Umbilical cord (tissue), 2 donors: ENCODE measurements around the gene U2AF2. TPM values are rescaled to one million over a fixed set of nuclear protein-coding genes. Genes with fewer than 3 reads are reported as not detected.

ENCODE experiments used
- DNase-seq: peaks from one replicate; pipeline ENCODE4 v3.0.0-alpha.2; 2015; ENCODE audit warnings: low spot score
- total RNA-seq: library from RNA; depleted of rRNA; stranded (reverse); fragments of >200 nt; gene quantifications from one replicate; pipeline ENCODE4 v1.2.3, GENCODE V29; 2014; ENCODE audit warnings: low replicate concordance; ENCODE audit not compliant: insufficient read depth

U2AF2 gene
- total RNA-seq, 1 donor from 2014 or later: 40.7 TPM

DNA sequence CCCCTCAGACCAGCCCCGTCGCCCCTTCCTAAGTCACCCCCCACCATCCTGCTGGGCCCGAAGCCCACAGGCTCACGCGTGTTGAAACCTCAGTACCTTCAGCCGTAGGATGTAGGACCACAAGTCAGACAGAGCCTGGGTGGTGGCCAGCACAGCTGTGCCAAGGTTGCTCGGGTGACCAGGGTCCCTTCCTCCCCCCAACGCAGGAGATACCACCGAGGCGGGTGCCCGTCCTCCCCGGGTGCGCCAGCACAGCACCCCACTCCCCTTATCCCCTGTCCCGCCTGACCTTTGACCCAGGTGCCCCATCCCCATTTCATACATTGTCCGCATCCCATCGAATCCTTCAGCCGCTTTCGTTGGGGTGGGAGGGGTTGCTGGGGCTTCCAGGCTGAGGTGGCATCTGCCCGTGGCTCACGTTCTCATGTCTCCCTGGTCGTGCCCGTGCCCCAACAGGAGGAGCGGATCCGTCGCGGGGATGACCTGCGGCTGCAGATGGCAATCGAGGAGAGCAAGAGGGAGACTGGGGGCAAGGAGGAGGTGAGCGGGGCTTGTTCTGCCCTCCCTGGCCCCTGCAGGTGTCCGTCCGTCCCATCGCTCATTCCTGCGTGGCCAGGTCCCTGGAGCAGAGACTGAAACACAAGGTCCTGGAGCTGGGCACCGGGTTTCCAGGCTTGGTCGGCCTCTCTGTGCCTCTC lies 34.7 kb downstream of the U2AF2 start:
- DNase-seq: no peak

DNA sequence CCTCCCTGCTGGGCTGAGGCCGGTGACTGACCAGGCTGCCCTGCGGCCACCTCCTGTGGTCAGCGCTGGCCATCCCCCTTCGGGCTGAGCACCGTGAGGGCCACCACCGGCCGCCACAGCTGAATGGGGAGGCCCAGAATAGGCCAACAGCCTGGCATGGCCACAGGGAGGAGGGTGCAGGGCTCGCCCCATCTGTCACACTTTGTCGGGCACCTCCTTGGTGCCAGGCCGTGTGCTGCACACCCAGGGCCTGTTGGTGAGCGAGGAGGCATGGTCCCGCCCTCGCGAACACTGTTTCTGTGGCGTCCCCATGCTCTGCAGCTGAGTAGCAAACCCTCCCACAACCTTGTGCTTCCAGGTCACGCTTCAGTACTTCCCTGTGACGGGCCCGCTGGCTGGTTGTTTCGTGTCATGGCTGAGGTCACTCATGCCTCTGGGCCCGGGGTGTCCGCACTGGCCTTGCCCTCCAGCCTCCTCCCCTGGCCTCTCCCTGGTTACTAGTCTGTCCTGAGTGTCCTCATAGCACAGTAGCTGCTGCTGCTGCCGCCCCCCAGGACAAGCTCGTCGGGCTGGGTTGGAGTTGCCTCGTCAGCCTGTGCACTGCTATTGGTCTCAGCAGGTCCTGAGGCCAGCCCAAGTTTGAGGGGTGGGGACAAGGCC lies 35.4 kb downstream of the U2AF2 start:
- DNase-seq: no peak

- DNase-seq: no peak
Measured at GRCh38 chr19:55690769-55691545, 36.1 kb downstream of the U2AF2 start.

- no peak for DNase-seq
Measured at GRCh38 chr19:55691561-55692481, 37.0 kb downstream of the U2AF2 start.

GRCh38 chr19:55692681-55693081 lies 37.8 kb downstream of the U2AF2 start:
- DNase-seq: no peak

DNA sequence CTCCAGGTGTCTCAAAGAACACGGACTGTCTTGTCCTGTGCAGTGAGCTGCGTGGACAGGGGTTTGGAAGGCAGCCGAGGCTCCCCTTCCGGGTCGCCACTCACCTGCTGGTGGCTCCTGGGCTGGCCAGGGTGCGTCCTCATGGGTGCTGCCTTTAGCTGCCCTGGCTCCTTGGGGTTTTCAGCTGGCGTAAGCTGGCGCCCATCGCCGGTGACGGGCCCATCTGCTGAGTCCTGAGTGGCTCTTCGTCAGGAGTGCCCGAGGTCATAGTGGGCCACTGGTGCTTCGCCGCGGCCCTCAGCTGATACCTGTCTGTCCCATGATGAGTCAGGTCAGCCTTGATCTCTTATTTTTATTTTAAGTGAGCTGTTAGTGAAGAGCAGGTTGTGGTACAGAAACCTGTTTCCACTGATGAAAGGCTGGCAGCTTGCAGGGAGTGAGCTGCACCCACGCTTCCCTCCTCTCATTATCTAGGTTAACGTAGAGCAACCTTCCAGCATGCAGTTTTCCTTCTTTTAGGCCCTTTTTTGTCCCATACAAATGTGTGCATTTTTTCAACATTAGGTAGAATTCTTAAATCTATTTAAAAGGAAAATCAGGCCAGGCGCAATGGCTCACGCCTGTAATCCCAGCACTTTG lies 38.6 kb downstream of the U2AF2 start:
- DNase-seq: no peak

GRCh38 chr19:55694241-55694655 lies 39.4 kb downstream of the U2AF2 start:
- no peak for DNase-seq

DNA sequence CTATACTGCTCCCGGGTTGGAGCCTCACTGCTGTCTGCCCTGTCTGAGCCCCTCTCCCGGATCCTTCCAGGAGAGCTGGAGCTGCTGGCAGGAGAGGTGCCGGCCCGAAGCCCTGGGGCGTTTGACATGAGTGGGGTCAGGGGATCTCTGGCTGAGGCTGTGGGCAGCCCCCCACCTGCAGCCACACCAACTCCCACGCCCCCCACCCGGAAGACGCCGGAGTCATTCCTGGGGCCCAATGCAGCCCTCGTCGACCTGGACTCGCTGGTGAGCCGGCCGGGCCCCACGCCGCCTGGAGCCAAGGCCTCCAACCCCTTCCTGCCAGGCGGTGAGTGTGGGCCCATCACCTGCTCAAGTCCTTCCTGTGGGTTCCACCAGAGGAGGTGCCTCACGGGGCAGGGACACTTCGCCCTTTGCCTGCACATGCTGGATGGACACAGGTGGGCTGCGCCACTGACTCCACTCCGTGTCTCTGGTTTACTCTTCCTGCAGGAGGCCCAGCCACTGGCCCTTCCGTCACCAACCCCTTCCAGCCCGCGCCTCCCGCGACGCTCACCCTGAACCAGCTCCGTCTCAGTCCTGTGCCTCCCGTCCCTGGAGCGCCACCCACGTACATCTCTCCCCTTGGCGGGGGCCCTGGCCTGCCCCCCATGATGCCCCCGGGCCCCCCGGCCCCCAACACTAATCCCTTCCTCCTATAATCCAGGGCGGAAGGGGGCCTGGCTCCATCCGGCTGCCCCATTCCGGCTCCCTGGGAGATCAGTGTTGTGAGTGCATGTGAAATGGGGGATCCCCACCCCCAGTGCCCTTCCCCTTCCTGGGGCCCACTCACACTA lies 40.0 kb downstream of the U2AF2 start:
- DNase-seq: no peak

DNA sequence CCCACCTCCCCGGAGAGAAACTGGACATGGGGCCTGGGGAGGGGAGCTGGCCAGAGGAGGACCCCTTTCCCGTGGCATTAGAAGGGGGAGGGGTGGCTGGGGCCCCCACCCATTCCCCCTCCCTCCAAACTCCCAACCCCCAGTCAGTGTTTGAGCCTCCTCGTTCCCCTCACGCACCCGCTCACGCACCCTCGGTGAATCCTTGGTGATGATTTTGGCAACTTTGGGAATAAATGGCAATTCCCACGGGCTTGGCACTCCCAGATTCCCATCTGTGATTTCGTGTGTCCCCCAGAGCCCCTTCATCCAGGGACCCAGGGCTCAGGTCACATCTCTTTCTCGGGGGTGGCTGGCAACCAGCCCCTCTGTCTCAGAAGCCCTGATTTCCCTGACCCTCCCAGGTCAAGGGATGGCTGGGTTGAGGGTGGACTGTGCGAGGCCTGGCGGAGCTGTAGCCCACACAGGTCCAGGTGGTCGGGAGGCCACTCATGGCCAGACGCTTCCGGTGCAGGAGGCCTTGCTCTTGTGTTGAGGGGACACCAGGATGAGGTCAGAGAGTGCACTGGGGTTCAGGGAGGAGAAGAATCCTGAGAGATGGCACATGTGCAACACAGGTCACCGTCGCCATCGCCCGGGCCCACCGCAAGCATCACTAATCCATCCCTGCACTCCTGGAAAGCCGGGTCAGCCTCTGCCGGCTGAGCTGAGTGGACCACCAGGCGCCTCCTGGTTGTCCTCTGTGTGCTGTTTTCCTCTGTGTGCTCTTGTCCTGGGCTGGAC lies 40.9 kb downstream of the U2AF2 start:
- DNase-seq: no peak

GRCh38 chr19:55696301-55697068 lies 41.6 kb downstream of the U2AF2 start:
- no peak for DNase-seq

GRCh38 chr19:55697069-55697440 lies 42.2 kb downstream of the U2AF2 start:
- no peak for DNase-seq

GRCh38 chr19:55697698-55698097 lies 42.9 kb downstream of the U2AF2 start:
- no peak for DNase-seq

GRCh38 chr19:55698256-55698655 lies 43.4 kb downstream of the U2AF2 start:
- DNase-seq: no peak

GRCh38 chr19:55699221-55699620 lies 44.4 kb downstream of the U2AF2 start:
- no peak for DNase-seq

- no peak for DNase-seq
Measured at GRCh38 chr19:55700813-55701212, 46.0 kb downstream of the U2AF2 start.

GRCh38 chr19:55702131-55702627 lies 47.3 kb downstream of the U2AF2 start:
- DNase-seq: no peak

DNA sequence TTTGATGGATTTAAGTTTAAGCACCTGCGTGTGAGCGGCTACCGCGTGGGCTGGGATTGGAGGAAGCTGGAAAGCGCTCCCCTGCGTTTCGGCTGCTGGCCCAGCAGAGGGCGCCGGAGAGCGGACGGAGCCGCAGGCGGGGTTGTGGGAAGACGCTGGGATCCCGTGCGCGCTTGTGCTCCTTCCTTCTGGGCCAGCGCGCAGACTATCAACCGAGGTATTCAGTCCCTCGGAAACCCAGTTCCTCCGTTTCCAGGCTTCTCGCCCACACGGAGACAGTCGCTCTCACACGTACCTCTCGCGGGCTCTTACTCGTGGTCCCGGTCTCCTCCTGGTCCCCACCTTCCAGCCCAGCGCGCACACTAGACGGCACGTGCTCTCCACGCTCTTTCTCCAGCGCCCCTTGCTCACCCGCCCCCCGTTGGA lies 49.0 kb downstream of the U2AF2 start:
- no peak for DNase-seq

GRCh38 chr19:55704494-55705245 lies 49.8 kb downstream of the U2AF2 start:
- no peak for DNase-seq
